WTC11 (cell line): ENCODE measurements around the gene PSEN2. TPM values are rescaled to one million over a fixed set of nuclear protein-coding genes. Genes with fewer than 3 reads are reported as not detected.

Experiments
- ATAC-seq: fragments of 200-7000 bp; cut with Tn5 transposase; 2 replicates; pipeline ENCODE4 v1.10.0; 2021; ENCODE audit warnings: mild to moderate bottlenecking, moderate library complexity
- CTCF ChIA-PET: fragments of 300-600 bp; sonication (Branson Sonifier 250); formaldehyde crosslinking; loops from one replicate; lab custom pipeline; 2021; ENCODE audit warnings: antibody characterized with exemption; lab: Charles Lee
- POLR2A ChIA-PET: fragments of 350-600 bp; sonication (Branson Sonifier 250); formaldehyde crosslinking; loops from one replicate; lab custom pipeline; 2021; ENCODE audit warnings: antibody characterized with exemption; lab: Charles Lee
- DNase-seq: peaks from one replicate; pipeline ENCODE4 v3.0.0; 2021; ENCODE audit warnings: low spot score
- H3K27ac Mint-ChIP-seq: 2 replicates; pipeline ENCODE4 v1.8.0; 2021; ENCODE audit warnings: mixed read lengths
- H3K27me3 Mint-ChIP-seq: 2 replicates; pipeline ENCODE4 v1.8.0; 2021; ENCODE audit warnings: low read depth, mild to moderate bottlenecking, moderate library complexity, mixed read lengths
- H3K36me3 Mint-ChIP-seq: 2 replicates; pipeline ENCODE4 v1.8.0; 2021; ENCODE audit warnings: mixed read lengths
- H3K4me1 Mint-ChIP-seq: 2 replicates; pipeline ENCODE4 v1.8.0; 2022; ENCODE audit warnings: mixed read lengths
- H3K4me3 Mint-ChIP-seq: 2 replicates; pipeline ENCODE4 v1.8.0; 2021; ENCODE audit warnings: mild to moderate bottlenecking, moderate library complexity, mixed read lengths
- H3K9me3 Mint-ChIP-seq: 2 replicates; pipeline ENCODE4 v1.8.0; 2021; ENCODE audit warnings: mixed read lengths
- CREB1 ChIP-seq: sonication (generic); formaldehyde crosslinking; IDR thresholded peaks from 2 replicates; pipeline ENCODE4 v1.8.0; 2023; ENCODE audit warnings: mild to moderate bottlenecking, missing genetic modification reagents
- CREM ChIP-seq: sonication (generic); formaldehyde crosslinking; IDR thresholded peaks from 2 replicates; pipeline ENCODE4 v1.8.1; 2022; ENCODE audit warnings: mild to moderate bottlenecking, missing genetic modification reagents, moderate library complexity
- EMX1 ChIP-seq: fragments of 250-450 bp; sonication (Bioruptor Pico); IDR thresholded peaks from 2 replicates; pipeline ENCODE4 v1.8.0; 2021; ENCODE audit warnings: mild to moderate bottlenecking
- ESRRA ChIP-seq: sonication (generic); formaldehyde crosslinking; IDR thresholded peaks from 2 replicates; pipeline ENCODE4 v1.8.1; 2022; ENCODE audit warnings: mild to moderate bottlenecking, missing genetic modification reagents, borderline replicate concordance
- FOXK1 ChIP-seq: sonication (generic); formaldehyde crosslinking; IDR thresholded peaks from 2 replicates; pipeline ENCODE4 v1.8.0; 2022; ENCODE audit warnings: mild to moderate bottlenecking, moderate library complexity, missing genetic modification reagents
- FOXP1 ChIP-seq: sonication (generic); formaldehyde crosslinking; IDR thresholded peaks from 2 replicates; pipeline ENCODE4 v1.8.0; 2022; ENCODE audit warnings: missing genetic modification reagents, mild to moderate bottlenecking, moderate library complexity, borderline replicate concordance
- KAT7 ChIP-seq: sonication (generic); formaldehyde crosslinking; IDR thresholded peaks from 2 replicates; pipeline ENCODE4 v1.8.1; 2023; ENCODE audit warnings: missing genetic modification reagents, mild to moderate bottlenecking, borderline replicate concordance
- MXD4 ChIP-seq: fragments of 250-450 bp; sonication (Bioruptor Pico); IDR thresholded peaks from 2 replicates; pipeline ENCODE4 v1.8.0; 2021; ENCODE audit warnings: mild to moderate bottlenecking, moderate library complexity, borderline replicate concordance
- MYBL2 ChIP-seq: sonication (generic); formaldehyde crosslinking; IDR thresholded peaks from 2 replicates; pipeline ENCODE4 v1.8.1; 2023; ENCODE audit warnings: mild to moderate bottlenecking, moderate library complexity, missing genetic modification reagents
- NFATC4 ChIP-seq: fragments of 250-450 bp; sonication (Bioruptor Pico); IDR thresholded peaks from 2 replicates; pipeline ENCODE4 v1.9.0; 2021; ENCODE audit warnings: mild to moderate bottlenecking
- NFE2L1 ChIP-seq: sonication (generic); formaldehyde crosslinking; IDR thresholded peaks from 2 replicates; pipeline ENCODE4 v1.8.1; 2023; ENCODE audit warnings: missing genetic modification reagents
- NR3C1 ChIP-seq: sonication (generic); formaldehyde crosslinking; conservative IDR thresholded peaks from 2 replicates; pipeline ENCODE4 v1.8.1; 2023; ENCODE audit warnings: low read depth, mild to moderate bottlenecking, missing genetic modification reagents
- OVOL2 ChIP-seq: fragments of 250-450 bp; sonication (Bioruptor Pico); IDR thresholded peaks from 2 replicates; pipeline ENCODE4 v1.9.0; 2021; ENCODE audit warnings: mild to moderate bottlenecking, borderline replicate concordance
- TEAD1 ChIP-seq: sonication (generic); formaldehyde crosslinking; IDR thresholded peaks from 2 replicates; pipeline ENCODE4 v1.8.0; 2022; ENCODE audit warnings: mild to moderate bottlenecking, missing genetic modification reagents
- ZNF219 ChIP-seq: sonication (generic); formaldehyde crosslinking; IDR thresholded peaks from 2 replicates; pipeline ENCODE4 v1.8.0; 2023; ENCODE audit warnings: missing genetic modification reagents, mild to moderate bottlenecking, borderline replicate concordance
- ZNF317 ChIP-seq: sonication (generic); formaldehyde crosslinking; IDR thresholded peaks from 2 replicates; pipeline ENCODE4 v1.8.1; 2023; ENCODE audit warnings: low read depth, mild to moderate bottlenecking, moderate library complexity, missing genetic modification reagents, borderline replicate concordance
- total RNA-seq: library from RNA; stranded (reverse); gene quantifications from 3 replicates; pipeline ENCODE4 v1.2.3, GENCODE V29; 2021
- TF ChIP-seq, protein P1 (sequence below): fragments of 250-450 bp; sonication (Bioruptor Pico); IDR thresholded peaks from 2 replicates; pipeline ENCODE4 v1.8.0; 2021; ENCODE audit warnings: mild to moderate bottlenecking
- TF ChIP-seq, protein P2 (sequence below): fragments of 250-450 bp; sonication (Bioruptor Pico); IDR thresholded peaks from 2 replicates; pipeline ENCODE4 v1.9.0; 2021; ENCODE audit warnings: mild to moderate bottlenecking
- TF ChIP-seq, protein P3 (sequence below): sonication (generic); formaldehyde crosslinking; IDR thresholded peaks from 2 replicates; pipeline ENCODE4 v1.8.0; 2022; ENCODE audit warnings: mild to moderate bottlenecking, missing genetic modification reagents
- TF ChIP-seq, protein P4 (sequence below): sonication (generic); formaldehyde crosslinking; IDR thresholded peaks from 2 replicates; pipeline ENCODE4 v1.8.0; 2022; ENCODE audit warnings: missing genetic modification reagents
- TF ChIP-seq, protein P5 (sequence below): fragments of 250-450 bp; sonication (Bioruptor Pico); conservative IDR thresholded peaks from 2 replicates; pipeline ENCODE4 v1.9.0; 2021; ENCODE audit warnings: mild to moderate bottlenecking
- TF ChIP-seq, protein P6 (sequence below): sonication (generic); formaldehyde crosslinking; conservative IDR thresholded peaks from 2 replicates; pipeline ENCODE4 v1.8.1; 2023; ENCODE audit warnings: mild to moderate bottlenecking, low read depth, missing genetic modification reagents, moderate library complexity

PSEN2 gene
- total RNA-seq, 1 experiment from 2014 or later: 18.4 TPM

DNA sequence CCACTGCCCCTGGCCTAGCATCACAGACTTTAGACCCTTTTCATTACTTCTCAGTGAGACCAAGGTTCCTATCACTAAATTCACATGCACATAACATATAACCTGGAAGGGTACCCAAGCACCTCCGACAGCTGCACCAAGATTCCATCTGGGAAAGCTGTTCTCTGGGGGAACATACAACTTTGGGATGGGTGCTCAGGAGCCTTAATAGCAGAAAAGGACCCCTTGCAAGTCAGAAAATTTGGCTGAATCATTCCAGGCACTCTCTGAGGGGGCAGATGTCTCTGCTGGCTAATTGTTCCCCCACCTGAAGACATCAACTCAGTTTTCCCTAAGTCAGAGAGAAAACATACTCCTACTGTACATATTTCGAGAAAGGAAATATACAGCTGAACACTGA is 41.3 kb upstream of the PSEN2 start (continued):
- TF ChIP-seq MXD4 (CRISPR knock-in tag) (no peak), TEAD1 (no peak), NFATC4 (CRISPR knock-in tag) (no peak), ZNF317 (no peak), NR3C1 (CRISPR knock-in tag) (no peak), FOXK1 (CRISPR knock-in tag) (no peak), KAT7 (CRISPR knock-in tag) (no peak)
- TF ChIP-seq, protein P1, sequence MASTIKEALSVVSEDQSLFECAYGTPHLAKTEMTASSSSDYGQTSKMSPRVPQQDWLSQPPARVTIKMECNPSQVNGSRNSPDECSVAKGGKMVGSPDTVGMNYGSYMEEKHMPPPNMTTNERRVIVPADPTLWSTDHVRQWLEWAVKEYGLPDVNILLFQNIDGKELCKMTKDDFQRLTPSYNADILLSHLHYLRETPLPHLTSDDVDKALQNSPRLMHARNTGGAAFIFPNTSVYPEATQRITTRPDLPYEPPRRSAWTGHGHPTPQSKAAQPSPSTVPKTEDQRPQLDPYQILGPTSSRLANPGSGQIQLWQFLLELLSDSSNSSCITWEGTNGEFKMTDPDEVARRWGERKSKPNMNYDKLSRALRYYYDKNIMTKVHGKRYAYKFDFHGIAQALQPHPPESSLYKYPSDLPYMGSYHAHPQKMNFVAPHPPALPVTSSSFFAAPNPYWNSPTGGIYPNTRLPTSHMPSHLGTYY (CRISPR knock-in tag): no peak
- TF ChIP-seq, protein P2, sequence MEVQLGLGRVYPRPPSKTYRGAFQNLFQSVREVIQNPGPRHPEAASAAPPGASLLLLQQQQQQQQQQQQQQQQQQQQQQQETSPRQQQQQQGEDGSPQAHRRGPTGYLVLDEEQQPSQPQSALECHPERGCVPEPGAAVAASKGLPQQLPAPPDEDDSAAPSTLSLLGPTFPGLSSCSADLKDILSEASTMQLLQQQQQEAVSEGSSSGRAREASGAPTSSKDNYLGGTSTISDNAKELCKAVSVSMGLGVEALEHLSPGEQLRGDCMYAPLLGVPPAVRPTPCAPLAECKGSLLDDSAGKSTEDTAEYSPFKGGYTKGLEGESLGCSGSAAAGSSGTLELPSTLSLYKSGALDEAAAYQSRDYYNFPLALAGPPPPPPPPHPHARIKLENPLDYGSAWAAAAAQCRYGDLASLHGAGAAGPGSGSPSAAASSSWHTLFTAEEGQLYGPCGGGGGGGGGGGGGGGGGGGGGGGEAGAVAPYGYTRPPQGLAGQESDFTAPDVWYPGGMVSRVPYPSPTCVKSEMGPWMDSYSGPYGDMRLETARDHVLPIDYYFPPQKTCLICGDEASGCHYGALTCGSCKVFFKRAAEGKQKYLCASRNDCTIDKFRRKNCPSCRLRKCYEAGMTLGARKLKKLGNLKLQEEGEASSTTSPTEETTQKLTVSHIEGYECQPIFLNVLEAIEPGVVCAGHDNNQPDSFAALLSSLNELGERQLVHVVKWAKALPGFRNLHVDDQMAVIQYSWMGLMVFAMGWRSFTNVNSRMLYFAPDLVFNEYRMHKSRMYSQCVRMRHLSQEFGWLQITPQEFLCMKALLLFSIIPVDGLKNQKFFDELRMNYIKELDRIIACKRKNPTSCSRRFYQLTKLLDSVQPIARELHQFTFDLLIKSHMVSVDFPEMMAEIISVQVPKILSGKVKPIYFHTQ (CRISPR knock-in tag): no peak

DNA sequence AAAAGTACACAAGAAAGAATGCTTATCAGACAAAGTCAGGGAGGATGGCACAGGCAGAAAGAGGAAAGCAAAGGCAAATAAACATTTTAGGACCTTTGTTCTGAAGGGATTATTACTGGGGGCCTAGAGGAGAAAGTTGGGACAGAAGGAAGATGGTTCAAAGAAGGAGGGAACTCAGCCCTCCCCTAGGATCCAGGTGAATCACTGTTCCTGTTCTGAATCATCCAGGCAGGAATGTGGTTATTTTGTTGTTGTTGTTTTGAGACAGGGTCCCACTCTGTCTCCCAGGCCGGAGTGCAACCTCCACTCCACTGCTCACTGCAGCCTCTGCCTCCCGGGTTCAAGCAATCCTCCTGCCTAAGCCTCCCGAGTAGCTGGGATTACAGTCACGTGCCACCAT is 38.5 kb upstream of the PSEN2 start:
- peaks cover 2% of the 10 kb centered on the region; the same call in 1 of the 2 replicates for H3K27me3 Mint-ChIP-seq
- peaks cover 28% of the 10 kb centered on the region for H3K9me3 Mint-ChIP-seq
- peaks cover 10% of the 10 kb centered on the region for H3K4me1 Mint-ChIP-seq
- H3K27ac Mint-ChIP-seq: no peak overlapping the region
- H3K36me3 Mint-ChIP-seq: peaks cover 18% of the 10 kb centered on the region
- ChIA-PET CTCF (no interaction called here), POLR2A (no interaction called here)
- no peak for ATAC-seq
- H3K4me3 Mint-ChIP-seq: no peak overlapping the region
- TF ChIP-seq, protein P3, sequence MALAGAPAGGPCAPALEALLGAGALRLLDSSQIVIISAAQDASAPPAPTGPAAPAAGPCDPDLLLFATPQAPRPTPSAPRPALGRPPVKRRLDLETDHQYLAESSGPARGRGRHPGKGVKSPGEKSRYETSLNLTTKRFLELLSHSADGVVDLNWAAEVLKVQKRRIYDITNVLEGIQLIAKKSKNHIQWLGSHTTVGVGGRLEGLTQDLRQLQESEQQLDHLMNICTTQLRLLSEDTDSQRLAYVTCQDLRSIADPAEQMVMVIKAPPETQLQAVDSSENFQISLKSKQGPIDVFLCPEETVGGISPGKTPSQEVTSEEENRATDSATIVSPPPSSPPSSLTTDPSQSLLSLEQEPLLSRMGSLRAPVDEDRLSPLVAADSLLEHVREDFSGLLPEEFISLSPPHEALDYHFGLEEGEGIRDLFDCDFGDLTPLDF (CRISPR knock-in tag): no peak
- TF ChIP-seq ZNF219: no peak
- TF ChIP-seq, protein P1 (CRISPR knock-in tag): no peak
- TF ChIP-seq, protein P4, sequence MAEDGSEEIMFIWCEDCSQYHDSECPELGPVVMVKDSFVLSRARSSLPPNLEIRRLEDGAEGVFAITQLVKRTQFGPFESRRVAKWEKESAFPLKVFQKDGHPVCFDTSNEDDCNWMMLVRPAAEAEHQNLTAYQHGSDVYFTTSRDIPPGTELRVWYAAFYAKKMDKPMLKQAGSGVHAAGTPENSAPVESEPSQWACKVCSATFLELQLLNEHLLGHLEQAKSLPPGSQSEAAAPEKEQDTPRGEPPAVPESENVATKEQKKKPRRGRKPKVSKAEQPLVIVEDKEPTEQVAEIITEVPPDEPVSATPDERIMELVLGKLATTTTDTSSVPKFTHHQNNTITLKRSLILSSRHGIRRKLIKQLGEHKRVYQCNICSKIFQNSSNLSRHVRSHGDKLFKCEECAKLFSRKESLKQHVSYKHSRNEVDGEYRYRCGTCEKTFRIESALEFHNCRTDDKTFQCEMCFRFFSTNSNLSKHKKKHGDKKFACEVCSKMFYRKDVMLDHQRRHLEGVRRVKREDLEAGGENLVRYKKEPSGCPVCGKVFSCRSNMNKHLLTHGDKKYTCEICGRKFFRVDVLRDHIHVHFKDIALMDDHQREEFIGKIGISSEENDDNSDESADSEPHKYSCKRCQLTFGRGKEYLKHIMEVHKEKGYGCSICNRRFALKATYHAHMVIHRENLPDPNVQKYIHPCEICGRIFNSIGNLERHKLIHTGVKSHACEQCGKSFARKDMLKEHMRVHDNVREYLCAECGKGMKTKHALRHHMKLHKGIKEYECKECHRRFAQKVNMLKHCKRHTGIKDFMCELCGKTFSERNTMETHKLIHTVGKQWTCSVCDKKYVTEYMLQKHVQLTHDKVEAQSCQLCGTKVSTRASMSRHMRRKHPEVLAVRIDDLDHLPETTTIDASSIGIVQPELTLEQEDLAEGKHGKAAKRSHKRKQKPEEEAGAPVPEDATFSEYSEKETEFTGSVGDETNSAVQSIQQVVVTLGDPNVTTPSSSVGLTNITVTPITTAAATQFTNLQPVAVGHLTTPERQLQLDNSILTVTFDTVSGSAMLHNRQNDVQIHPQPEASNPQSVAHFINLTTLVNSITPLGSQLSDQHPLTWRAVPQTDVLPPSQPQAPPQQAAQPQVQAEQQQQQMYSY (CRISPR knock-in tag): no peak
- no peak for TF ChIP-seq CREB1 (CRISPR knock-in tag)
- no peak for TF ChIP-seq EMX1
- no peak for TF ChIP-seq ESRRA (CRISPR knock-in tag)
- no peak for TF ChIP-seq FOXP1
- no peak for TF ChIP-seq MYBL2 (CRISPR knock-in tag)
- TF ChIP-seq CREM (CRISPR knock-in tag): no peak
- TF ChIP-seq NFE2L1 (CRISPR knock-in tag): no peak
- TF ChIP-seq, protein P5, sequence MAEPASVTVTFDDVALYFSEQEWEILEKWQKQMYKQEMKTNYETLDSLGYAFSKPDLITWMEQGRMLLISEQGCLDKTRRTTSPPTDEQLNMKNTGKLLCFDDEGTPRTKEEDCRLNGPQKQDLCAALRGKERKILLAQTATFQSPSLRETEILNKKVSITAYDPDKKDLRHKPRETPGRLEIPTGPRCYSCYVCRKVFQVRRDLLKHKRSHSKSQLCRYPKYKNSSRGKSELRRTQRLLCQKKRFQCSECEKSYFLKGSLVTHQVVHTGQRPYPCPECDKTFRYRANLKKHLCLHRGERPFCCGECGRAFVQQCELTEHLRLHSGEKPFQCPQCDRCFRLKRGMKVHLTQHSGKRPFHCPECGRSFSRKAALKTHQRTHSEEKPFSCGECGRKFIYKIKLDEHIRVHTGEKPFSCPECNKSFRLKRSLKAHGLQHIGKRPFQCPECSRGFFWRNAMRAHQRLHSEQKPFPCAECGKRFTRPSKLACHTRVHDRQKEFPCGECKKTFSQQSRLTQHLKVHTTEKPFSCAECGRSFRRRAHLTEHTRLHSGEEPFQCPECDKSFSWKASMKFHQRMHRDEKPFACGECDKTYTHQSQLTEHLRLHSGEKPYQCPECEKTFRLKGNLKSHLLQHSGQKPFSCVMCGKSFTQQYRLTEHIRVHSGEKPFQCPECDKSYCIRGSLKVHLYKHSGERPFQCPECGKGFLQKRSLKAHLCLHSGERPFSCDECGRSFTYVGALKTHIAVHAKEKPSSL (CRISPR knock-in tag): no peak
- TF ChIP-seq OVOL2 (CRISPR knock-in tag): no peak
- TF ChIP-seq, protein P6, sequence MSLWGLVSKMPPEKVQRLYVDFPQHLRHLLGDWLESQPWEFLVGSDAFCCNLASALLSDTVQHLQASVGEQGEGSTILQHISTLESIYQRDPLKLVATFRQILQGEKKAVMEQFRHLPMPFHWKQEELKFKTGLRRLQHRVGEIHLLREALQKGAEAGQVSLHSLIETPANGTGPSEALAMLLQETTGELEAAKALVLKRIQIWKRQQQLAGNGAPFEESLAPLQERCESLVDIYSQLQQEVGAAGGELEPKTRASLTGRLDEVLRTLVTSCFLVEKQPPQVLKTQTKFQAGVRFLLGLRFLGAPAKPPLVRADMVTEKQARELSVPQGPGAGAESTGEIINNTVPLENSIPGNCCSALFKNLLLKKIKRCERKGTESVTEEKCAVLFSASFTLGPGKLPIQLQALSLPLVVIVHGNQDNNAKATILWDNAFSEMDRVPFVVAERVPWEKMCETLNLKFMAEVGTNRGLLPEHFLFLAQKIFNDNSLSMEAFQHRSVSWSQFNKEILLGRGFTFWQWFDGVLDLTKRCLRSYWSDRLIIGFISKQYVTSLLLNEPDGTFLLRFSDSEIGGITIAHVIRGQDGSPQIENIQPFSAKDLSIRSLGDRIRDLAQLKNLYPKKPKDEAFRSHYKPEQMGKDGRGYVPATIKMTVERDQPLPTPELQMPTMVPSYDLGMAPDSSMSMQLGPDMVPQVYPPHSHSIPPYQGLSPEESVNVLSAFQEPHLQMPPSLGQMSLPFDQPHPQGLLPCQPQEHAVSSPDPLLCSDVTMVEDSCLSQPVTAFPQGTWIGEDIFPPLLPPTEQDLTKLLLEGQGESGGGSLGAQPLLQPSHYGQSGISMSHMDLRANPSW (CRISPR knock-in tag): no peak
- TF ChIP-seq NFATC4 (CRISPR knock-in tag): no peak
- TF ChIP-seq ZNF317: no peak
- DNase-seq: no peak
